Peyer's patch (tissue), 4 donors: ENCODE data around the gene ITGB4. TPM values are rescaled to one million over a fixed set of nuclear protein-coding genes. Genes with fewer than 3 reads are reported as not detected.

Source experiments
- DNase-seq, 3 donors: peaks; one replicate each; pipeline ENCODE4 v3.0.0-alpha.2; 2017 to 2019
- H3K27ac ChIP-seq, 4 donors: fragments of 200-600 bp; sonication (generic); one replicate each; pipeline ENCODE4 v1.5.1; 2016 to 2019
- H3K27me3 ChIP-seq, 2 donors: fragments of 200-600 bp; sonication (generic); one replicate each; pipeline ENCODE4 v1.5.1; 2019
- H3K36me3 ChIP-seq, 3 donors: fragments of 200-600 bp; sonication (generic); one replicate each; pipeline ENCODE4 v1.5.1; 2016 to 2019
- H3K4me1 ChIP-seq, 4 donors: fragments of 200-600 bp; sonication (generic); one replicate each; pipeline ENCODE4 v1.5.1; 2016 to 2019
- H3K4me3 ChIP-seq, 4 donors: fragments of 200-600 bp; sonication (generic); 1 replicate in 3 of 4; 2 replicates in 1 of 4; pipeline ENCODE4 v1.5.1; 2016 to 2019; ENCODE audit warnings: mild to moderate bottlenecking in 1 of 4
- H3K9me3 ChIP-seq, 4 donors: fragments of 200-600 bp; sonication (generic); one replicate each; pipeline ENCODE4 v1.5.1; 2016 to 2019; ENCODE audit warnings: mild to moderate bottlenecking in 1 of 4
- POLR2A ChIP-seq, 2 donors: fragments of 450-650 bp; IDR thresholded peaks; one replicate each; pipeline ENCODE4 v1.5.1; 2017; ENCODE audit warnings: antibody characterized with exemption in 2 of 2, mild to moderate bottlenecking in 2 of 2, moderate library complexity in 2 of 2
- total RNA-seq, 4 donors: library from RNA; depleted of rRNA; stranded (reverse); fragments of >200 nt; gene quantifications; one replicate each; pipeline ENCODE4 v1.1.0, GENCODE V29; 2016
- TF ChIP-seq, protein P1 (sequence below), 6 experiments: fragments of 450-650 bp in 4 of 6; fragments of 200-600 bp in 2 of 6; sonication (generic) in 1 of 6; IDR thresholded peaks; one replicate each; pipeline ENCODE4 v1.5.1; 2017 to 2019; ENCODE audit warnings: antibody characterized with exemption in 6 of 6, mild to moderate bottlenecking in 3 of 6, moderate library complexity in 1 of 6

ITGB4 gene
- total RNA-seq, 4 donors from 2014 or later = 80.0 to 368 (median 219) TPM

DNA sequence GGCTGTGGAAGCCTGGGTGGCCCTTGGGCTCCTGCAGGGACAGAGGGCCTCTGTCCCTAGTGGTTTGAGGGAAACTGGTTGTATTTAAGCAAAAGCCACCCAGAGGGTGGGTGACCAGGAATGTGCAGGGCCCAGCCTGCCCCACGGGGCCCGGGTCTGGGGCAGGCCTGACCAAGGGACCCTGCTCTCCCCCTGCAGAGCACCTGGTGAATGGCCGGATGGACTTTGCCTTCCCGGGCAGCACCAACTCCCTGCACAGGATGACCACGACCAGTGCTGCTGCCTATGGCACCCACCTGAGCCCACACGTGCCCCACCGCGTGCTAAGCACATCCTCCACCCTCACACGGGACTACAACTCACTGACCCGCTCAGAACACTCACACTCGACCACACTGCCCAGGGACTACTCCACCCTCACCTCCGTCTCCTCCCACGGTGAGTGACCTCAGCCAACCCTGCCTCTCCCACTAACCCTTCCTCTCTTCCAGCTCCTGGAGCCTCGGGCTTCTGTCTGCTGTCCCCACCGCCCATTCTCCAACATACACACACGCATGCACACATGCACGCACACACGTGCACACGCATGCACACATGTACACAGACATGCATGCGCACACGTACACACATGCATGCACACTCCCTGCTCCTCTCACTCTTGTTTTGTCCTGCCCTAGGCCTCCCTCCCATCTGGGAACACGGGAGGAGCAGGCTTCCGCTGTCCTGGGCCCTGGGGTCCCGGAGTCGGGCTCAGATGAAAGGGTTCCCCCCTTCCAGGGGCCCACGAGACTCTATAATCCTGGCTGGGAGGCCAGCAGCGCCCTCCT is 33.3 kb downstream of the ITGB4 start:
- peak overlapping the region in 2 of 4 donors; percentile 50 to 67 for H3K4me3 ChIP-seq
- no peak overlapping the region for H3K27ac ChIP-seq
- peaks cover 0 to 14% (median 9%) of the 10 kb centered on the region in 4 donors for H3K4me1 ChIP-seq
- TF ChIP-seq POLR2A (IDR thresholded peaks at IDR 0.05) = no peak
- TF ChIP-seq, protein P1, sequence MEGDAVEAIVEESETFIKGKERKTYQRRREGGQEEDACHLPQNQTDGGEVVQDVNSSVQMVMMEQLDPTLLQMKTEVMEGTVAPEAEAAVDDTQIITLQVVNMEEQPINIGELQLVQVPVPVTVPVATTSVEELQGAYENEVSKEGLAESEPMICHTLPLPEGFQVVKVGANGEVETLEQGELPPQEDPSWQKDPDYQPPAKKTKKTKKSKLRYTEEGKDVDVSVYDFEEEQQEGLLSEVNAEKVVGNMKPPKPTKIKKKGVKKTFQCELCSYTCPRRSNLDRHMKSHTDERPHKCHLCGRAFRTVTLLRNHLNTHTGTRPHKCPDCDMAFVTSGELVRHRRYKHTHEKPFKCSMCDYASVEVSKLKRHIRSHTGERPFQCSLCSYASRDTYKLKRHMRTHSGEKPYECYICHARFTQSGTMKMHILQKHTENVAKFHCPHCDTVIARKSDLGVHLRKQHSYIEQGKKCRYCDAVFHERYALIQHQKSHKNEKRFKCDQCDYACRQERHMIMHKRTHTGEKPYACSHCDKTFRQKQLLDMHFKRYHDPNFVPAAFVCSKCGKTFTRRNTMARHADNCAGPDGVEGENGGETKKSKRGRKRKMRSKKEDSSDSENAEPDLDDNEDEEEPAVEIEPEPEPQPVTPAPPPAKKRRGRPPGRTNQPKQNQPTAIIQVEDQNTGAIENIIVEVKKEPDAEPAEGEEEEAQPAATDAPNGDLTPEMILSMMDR (IDR thresholded peaks at IDR 0.05) = no peak
- peak in 1 of 3 donors; percentile 48 for DNase-seq
- H3K9me3 ChIP-seq = no peaks in the 10 kb centered on the region
- H3K27me3 ChIP-seq = no peaks in the 10 kb centered on the region
- H3K36me3 ChIP-seq = peaks cover 0 to 86% (median 0%) of the 10 kb centered on the region in 3 donors

DNA sequence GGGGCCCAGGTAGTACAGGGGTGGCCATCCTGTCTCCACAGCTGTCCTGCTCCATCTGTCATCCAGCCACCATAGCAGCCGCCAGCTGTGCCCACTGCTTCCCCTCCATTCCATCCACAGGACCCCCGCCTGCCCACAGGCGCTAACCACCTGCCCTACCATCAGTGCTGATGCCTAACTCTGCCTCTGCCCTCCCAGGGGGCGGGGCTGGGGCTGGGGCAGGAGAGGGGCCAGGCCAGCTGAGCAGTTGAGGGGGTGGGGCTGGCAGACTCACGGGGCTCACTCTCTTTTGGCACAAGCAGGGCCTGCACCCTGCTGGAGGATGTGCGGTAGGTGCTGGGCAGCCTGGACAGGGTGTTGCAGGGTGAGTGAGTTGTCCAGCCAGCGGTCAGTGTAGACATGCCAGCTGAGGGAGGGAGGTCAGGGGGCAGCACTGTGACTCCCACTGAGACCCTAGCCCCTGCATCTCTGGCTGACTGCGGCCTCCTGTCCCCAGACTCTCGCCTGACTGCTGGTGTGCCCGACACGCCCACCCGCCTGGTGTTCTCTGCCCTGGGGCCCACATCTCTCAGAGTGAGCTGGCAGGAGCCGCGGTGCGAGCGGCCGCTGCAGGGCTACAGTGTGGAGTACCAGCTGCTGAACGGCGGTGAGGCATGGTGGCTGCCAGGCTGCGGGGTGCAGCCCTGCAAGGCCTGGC is 34.1 kb downstream of the ITGB4 start:
- peak in 1 of 3 donors; percentile 48 for DNase-seq
- H3K27ac ChIP-seq = no peak overlapping the region
- H3K9me3 ChIP-seq = no peaks in the 10 kb centered on the region
- peaks cover 0 to 82% (median 0%) of the 10 kb centered on the region in 3 donors for H3K36me3 ChIP-seq
- peaks cover 0 to 14% (median 9%) of the 10 kb centered on the region in 4 donors for H3K4me1 ChIP-seq
- no peak overlapping the region for H3K4me3 ChIP-seq
- TF ChIP-seq, protein P1 (IDR thresholded peaks at IDR 0.05) = no peak
- TF ChIP-seq POLR2A (IDR thresholded peaks at IDR 0.05) = no peak
- no peaks in the 10 kb centered on the region for H3K27me3 ChIP-seq

GRCh38 chr17:75755990-75756389 is 34.7 kb downstream of the ITGB4 start:
- peaks cover 0 to 75% (median 0%) of the 10 kb centered on the region in 3 donors for H3K36me3 ChIP-seq

GRCh38 chr17:75756451-75757085 is 35.3 kb downstream of the ITGB4 start:
- no peak overlapping the region for H3K27ac ChIP-seq
- no peak overlapping the region for H3K4me3 ChIP-seq
- H3K36me3 ChIP-seq = peaks cover 0 to 71% (median 0%) of the 10 kb centered on the region in 3 donors
- H3K4me1 ChIP-seq = peaks cover 0 to 14% (median 9%) of the 10 kb centered on the region in 4 donors
- H3K27me3 ChIP-seq = no peaks in the 10 kb centered on the region
- H3K9me3 ChIP-seq = no peaks in the 10 kb centered on the region
- peak in 1 of 3 donors; percentile 46 for DNase-seq
- TF ChIP-seq, protein P1 (IDR thresholded peaks at IDR 0.05) = no peak
- no peak for TF ChIP-seq POLR2A (IDR thresholded peaks at IDR 0.05)

More at GRCh38 chr17:75755990-75756389, 34.7 kb downstream of the ITGB4 start:
- no peaks in the 10 kb centered on the region for H3K27me3 ChIP-seq
- H3K4me1 ChIP-seq = peaks cover 0 to 14% (median 9%) of the 10 kb centered on the region in 4 donors
- H3K4me3 ChIP-seq = no peak overlapping the region
- H3K9me3 ChIP-seq = no peaks in the 10 kb centered on the region
- TF ChIP-seq, protein P1 (IDR thresholded peaks at IDR 0.05) = no peak
- TF ChIP-seq POLR2A (IDR thresholded peaks at IDR 0.05) = no peak
- no peak overlapping the region for H3K27ac ChIP-seq
- no peak for DNase-seq

- no peak overlapping the region for H3K27ac ChIP-seq
- TF ChIP-seq, protein P1 (IDR thresholded peaks at IDR 0.05) = no peak
- TF ChIP-seq POLR2A (IDR thresholded peaks at IDR 0.05) = no peak
Observed at GRCh38 chr17:75757086-75757681, 35.9 kb downstream of the ITGB4 start.

More at GRCh38 chr17:75757086-75757681, 35.9 kb downstream of the ITGB4 start:
- Histone ChIP-seq H3K4me3 (no peak overlapping the region), H3K36me3 (peaks cover 0 to 64% (median 0%) of the 10 kb centered on the region in 3 donors), H3K27me3 (no peaks in the 10 kb centered on the region), H3K4me1 (peaks cover 0 to 14% (median 9%) of the 10 kb centered on the region in 4 donors), H3K9me3 (no peaks in the 10 kb centered on the region)
- DNase-seq = peak in 1 of 3 donors; percentile 49
